Embryonic facial prominence (tissue), 1 donor: Measurements from ENCODE around the gene HK1.

ENCODE experiments used
- DNase-seq: peaks from one replicate; pipeline ENCODE4 v3.0.0-alpha.2; 2016; ENCODE audit errors: extremely low spot score

Gene HK1

GRCh38 chr10:69345890-69346474, 67.7 kb downstream of the HK1 start:
- no peak for DNase-seq

DNA sequence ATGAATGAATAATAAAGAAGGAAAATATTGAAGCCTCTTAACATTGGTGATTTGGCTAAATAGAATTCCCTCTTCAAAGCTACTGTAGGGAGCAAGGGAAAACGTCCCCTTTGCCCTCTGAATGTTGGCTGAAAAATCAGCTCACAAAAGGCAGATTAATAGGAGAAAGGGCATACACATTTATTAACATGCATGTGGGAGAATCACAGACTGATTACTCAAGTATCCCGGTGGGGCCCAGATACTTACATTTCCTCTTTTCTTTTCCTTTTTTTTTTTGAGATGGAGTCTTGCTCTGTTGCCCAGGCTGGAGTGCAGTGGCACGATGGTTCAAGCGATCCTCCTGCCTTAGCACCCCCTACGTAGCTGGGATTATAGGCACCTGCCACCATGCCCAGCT, 68.5 kb downstream of the HK1 start:
- no peak for DNase-seq

DNA sequence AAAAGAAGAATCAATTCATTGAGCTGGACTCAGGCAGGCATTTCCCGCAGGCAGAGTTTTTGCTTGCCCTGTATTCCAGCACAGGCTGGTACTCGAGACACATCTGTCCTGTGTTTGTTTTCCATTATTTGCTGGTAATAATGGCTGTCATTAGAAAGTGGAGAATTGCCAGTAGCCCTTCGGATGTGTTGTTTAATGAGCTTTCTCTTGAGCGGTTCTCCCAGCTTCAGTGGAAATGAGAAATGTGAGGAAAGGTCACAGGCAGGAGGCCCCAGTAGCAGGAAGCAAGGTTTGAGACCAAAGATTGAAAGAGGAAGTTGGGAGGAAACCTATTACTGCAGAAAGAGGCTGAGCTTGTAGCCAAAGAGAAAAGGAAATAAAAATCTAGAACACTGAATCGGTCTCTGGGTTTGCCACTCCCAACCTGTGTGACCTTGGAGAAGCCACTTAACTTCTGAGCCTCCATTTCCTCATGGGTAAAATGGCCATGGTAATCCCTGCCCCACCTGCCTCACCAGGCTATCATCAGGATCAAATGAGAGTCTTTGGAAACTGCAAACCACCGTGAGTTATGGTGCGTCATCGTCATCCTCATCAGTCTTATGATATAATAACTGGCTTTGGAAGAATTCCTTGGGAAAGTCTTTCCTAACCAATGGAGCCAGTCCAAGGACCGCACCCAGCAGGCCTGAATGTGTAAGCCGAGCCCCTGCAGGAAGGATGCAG, 70.7 kb downstream of the HK1 start:
- DNase-seq, result no peak

- no peak for DNase-seq
These were observed 71.2 kb downstream of the HK1 start for GRCh38 chr10:69349542-69349888.

DNA sequence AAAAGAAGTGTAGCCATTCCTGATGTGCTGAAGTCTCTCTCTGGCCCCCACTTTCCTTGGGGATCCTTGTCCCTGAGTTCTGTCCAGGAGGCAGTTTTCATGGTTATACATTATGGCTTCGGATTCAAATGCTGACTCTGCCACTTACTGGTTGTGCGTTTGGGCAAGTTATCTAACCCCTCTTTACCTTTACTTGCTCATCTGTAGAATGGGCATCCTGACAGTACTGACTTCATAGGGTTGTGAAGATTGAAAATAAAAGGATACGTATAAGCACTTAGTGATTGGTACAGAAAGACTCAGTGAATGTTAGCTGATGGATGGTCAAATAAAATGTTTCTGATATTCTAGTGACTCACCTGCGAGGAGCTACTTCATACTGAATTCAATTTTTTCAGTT, 73.3 kb downstream of the HK1 start:
- no peak for DNase-seq

- no peak for DNase-seq
These were observed 74.4 kb downstream of the HK1 start for GRCh38 chr10:69352569-69353264.

DNA sequence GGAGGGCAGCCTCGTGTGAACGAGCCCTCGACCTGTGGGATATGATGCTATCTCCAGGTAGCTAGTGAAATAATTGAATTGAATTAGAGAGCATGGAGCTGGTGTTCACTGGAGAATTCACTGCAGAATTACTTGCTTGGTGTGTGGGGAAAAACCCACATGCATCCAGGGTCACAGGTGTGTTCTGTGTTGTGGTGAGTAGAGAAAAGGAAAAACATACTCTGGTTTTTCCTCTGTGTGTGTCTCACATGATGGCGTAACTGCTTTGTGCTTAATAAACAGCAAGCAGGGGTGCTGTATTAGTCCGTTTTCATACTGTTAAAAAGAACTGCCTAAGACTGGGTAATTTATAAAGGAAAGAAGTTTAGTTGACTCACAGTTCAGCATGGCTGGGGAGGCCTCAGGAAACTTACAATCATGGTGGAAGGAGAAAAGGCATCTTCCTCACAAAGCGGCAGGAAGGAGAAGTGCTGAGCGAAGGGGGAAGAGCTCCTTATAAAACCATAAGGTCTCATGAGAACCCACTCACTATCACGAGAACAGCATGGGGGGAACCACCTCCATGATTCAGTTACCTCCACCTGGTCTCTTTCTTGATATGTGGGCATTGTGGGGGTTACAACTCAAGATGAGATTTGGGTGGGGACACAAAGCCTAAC, 75.8 kb downstream of the HK1 start:
- DNase-seq, result no peak

DNA sequence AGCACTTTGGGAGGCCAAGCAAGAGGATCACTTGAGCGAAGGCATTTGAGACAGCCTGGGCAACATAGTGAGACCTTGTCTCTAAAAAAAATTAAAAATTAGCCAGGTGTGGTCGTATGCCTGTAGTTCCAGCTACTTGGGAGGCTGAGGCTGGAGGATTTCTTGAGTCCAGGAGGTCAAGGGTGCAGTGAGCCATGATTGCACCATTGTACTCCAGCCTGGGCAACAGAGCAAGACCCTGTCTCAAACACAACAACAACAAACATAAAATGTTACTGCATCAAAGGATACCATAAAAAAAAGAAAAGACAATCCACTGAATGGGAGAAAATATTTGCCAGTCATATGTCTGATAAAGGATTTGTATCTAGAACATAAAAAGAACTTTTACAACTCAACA, 77.9 kb downstream of the HK1 start:
- no peak for DNase-seq

GRCh38 chr10:69358148-69358795, 80.0 kb downstream of the HK1 start:
- no peak for DNase-seq

DNA sequence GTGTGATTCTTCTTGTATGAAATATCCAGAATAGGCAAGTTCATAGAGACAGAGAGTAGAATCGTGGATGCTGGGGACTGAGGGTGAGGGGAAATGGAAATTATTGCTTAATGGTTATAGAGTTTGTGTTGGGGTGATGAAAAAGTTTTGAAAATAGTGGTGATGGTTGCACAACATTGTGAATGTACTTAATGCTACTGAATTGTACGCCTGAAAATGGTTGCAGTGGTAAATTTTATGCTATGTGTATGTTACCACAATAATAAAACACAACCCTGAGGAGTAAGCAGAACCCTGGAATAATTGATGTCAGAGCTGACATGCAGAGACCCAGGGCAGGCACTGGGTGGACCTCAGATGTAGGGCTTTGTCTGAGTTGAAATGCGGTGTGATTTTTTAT, 80.9 kb downstream of the HK1 start:
- no peak for DNase-seq

GRCh38 chr10:69359594-69359993, 81.3 kb downstream of the HK1 start:
- DNase-seq, result no peak

GRCh38 chr10:69360485-69361302, 82.4 kb downstream of the HK1 start:
- no peak for DNase-seq

- no peak for DNase-seq
These were observed 83.0 kb downstream of the HK1 start for GRCh38 chr10:69361303-69361614.

DNA sequence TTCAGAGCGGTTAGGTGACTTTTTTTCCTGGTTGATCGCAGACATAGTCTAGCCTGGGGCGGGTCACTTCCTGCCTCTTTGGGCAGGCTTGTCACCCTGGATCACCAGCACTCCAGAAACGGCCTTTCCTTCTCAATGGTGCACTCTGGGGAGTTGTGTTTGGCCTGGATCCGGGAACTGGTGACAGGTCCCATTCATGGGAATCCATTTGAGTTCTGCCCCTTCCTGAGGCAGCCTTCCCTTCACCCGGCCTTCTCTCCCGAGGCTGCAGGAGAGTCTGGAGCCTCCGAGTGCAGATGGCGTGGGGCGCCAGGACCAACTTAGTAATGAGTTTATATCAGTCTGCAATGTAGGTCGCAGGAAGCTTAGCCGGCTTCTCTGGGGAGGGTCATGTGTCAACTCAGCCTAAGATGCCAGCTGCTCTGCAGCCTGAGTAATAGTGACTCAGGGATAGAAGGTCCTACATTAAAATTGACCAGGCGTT, 84.2 kb downstream of the HK1 start:
- no peak for DNase-seq

- DNase-seq, result no peak
These were observed 85.4 kb downstream of the HK1 start for GRCh38 chr10:69363666-69364065.

- DNase-seq, result no peak
These were observed 86.1 kb downstream of the HK1 start for GRCh38 chr10:69364232-69364940.

- no peak for DNase-seq
These were observed 88.4 kb downstream of the HK1 start for GRCh38 chr10:69366738-69367137.

DNA sequence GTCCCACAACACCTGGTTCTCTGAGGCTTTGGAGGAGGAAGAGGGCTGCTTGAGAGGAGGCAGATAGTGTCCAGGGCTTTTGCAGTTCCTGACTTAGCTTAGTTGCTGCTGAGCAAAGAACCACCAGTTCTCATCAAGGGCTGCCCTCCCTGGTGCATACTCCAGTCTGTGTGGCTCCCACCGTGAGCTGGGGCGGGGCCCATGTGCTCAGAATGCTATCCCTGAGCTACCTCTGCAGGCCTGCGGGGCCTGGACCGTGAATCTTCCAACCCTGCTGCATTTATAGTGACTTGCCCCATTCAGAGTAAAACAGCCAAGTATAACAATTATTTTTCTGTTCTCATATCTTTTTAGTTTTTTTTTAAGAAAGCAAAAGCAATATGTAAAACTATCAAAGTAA, 89.2 kb downstream of the HK1 start:
- DNase-seq, result no peak

- DNase-seq, result no peak
These were observed 94.1 kb downstream of the HK1 start for GRCh38 chr10:69372126-69372980.

- DNase-seq, result no peak
These were observed 95.9 kb downstream of the HK1 start for GRCh38 chr10:69374242-69374641.
